ENCODE data around the gene TNS1.

The TNS1 gene

DNA sequence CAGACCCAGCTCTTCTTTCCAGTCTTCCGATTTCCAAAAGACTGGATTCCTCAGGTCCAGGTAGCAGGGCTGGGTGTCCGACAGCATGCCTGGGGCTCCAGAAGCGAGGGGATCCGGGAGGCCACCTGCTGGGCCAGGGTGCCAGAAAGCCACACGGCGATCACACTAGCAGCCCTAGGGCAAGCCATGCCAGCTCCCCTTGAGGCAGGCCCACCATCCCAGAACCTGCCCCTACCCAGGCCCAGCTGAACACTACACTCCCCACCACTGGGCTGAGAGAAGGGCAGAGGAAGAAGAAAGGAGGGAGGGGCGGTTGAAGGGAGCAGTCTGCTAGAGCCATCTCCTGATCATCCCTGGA lies 163.1 kb downstream of the TNS1 start:
- DNase-seq, result no peak

GRCh38 chr2:217839073-217839749 lies 163.6 kb downstream of the TNS1 start:
- DNase-seq, result no peak

DNA sequence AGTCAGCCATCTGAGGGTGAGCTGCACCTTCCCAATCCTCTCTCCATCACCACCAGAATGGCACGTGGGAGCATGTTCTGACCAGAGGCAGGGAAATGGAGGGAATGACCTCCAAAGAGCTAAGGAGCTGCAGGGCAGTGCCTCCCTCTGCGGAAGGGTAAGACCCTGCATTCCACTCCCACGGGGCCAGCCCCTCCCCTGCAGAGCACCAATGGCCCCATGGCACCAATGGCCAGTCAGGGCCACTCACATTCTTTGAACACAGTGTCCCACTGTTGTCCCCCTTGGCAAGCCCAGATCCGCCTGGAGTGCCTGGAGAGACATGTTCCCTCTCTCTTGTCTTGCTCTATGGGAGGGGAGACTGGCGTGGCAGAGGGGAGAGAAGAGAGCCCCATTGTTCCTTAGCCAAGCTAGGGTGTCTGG lies 164.4 kb downstream of the TNS1 start:
- no peak for DNase-seq

GRCh38 chr2:217837530-217837929 lies 165.3 kb downstream of the TNS1 start:
- DNase-seq, result no peak

DNA sequence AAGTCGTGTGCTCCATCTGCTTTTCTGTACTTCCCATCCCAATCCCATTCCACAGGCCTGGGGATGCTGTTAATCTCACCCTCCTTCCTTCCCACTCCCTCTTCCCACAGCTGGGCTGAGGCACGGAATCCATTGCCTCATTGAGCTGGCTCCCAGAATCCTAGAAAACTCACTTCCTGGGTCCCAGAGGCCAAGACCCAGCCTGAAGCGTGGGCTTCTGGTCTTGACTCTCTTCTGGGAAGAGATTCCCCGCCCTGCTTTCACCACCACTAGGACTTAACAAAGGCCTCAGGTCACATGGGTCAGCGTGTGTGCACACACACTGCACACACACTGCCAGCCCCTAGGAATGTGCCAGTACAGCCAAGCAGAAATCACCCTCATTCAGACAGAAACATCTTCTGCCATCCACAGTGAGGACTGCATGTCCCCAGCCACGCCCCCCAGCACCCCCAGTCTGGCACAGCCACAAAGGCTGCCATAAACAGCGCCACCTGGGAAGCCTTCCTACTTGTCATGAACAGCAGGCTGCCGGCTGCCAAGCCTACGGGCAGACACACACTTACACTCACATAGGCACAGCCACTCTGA lies 165.8 kb downstream of the TNS1 start:
- DNase-seq, result no peak

DNA sequence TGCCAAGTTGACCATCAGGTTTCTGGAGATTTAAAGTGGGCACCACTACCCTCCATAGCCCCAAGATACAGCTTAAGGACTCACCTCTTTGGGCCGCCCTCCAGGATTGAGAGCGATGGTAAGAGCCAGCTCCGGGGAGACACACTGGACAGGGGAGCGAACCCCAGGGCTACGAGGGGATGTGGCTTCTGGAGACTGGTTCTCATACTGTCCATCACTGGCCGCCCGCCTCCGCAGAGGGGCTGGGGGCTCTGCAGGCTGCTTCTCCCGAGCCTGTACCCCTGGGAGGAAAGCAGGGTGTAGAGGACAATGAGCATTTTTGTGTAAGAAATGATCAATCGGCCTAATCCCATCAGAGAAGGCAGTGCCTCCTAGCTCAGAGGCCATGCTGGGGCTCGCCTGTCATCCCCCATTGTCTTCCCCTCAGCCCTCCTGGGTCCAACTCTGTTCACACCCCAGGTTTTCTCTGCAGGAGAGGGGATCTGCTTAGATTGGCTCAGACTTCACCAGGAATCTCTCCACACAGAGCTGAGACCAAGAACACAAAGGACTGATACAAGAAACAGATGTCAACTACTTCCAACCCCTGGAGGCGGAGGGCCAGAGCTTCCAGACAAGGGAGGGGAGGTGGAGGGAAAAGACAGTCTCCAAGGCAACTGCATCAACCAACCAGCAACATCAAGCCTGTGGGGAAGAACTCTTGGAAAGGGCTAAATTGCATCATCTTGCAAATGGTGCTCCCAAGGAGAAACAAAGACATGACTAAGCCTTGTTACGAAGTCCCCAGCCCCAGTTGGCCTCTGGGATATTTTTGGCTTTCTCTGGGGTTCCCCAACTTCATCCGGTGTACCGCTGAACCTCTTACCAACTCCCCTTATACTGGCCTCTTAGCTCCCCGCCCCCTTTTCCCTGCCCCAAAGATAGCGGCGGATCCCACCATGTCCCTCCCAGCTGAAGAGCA lies 166.6 kb downstream of the TNS1 start:
- no peak for DNase-seq

- no peak for DNase-seq
Measured at GRCh38 chr2:217834744-217835513, 167.9 kb downstream of the TNS1 start.

- DNase-seq, result no peak
Measured at GRCh38 chr2:217834057-217834620, 168.7 kb downstream of the TNS1 start.

DNA sequence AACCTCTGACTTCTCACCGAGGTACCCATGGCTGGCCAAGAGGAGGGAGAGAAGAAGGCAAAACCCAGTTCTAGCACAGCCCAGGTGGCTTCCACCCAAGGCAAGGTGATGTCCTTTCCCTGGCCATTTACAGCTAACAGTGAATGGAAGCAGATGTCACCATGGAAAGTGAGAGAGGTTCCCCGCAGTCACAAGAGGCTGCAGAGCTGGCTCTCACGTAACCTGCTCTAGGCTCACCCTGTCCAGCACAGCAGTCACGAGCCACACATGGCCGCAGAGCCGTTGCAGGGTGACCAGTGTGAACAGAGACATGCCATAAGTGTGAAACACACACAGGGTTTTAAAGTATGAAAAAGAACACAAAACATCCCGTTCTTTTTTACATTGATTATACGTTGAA lies 169.4 kb downstream of the TNS1 start:
- DNase-seq, result no peak

DNA sequence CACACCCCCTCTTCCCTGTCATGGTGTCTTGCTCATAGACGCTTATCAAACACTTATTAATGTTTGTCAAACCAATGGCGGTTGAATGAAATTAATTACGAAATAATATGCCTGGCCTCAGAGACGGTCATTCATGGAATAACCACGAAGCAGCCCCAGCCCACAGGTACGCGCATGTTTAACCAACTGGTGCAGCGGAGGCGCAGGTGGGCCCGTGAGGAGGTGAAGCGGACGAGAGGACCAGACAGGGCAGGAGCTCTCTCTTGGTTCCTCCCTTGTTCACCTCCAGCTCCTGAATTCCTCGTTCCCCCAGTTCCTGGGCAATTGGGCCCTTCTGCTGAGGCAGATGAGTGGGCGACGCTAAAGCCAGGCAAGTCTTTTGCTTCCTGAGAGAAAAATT lies 169.8 kb downstream of the TNS1 start:
- DNase-seq, result no peak

- DNase-seq, result no peak
Measured at GRCh38 chr2:217832115-217832514, 170.7 kb downstream of the TNS1 start.

DNA sequence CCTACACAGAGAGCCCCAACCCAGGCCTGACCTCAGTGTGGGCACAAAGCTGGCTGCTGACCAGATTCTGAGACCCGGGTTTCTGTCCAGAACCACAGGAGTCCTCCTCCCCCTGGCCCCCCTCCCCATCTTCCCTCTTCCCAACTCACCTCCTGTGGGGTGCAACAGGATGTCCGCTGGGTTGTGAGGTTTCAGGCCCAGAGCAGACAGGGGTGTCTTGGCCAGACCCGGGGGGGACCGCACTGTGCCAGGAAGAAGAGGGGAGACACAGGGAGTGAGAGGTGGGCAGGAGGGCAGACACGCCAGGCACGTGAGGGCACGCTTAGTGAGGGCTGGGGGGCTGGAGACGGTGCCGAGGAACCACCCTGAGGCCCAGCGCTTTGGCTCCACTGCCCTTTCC lies 171.5 kb downstream of the TNS1 start:
- DNase-seq, result no peak

DNA sequence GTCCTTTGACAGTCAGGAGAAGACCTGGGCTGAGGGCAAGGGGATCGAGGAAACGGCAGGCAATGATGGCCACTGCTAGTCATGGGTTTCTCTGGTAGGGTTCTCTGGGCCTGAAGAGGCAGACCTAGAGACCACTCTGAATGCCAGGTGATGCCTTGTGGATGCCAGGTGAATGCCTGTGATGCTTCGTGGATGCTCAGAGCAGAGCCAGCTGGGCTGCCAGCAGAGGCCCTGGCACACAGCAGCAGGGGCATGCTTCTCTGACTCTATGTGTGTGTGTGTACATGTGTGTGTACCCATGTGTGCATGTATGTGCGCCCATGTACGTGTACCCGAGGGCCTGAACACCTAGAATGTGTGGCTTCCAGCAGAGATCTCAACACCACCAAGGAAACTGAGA lies 172.0 kb downstream of the TNS1 start:
- no peak for DNase-seq

GRCh38 chr2:217830061-217830460 lies 172.7 kb downstream of the TNS1 start:
- no peak for DNase-seq

DNA sequence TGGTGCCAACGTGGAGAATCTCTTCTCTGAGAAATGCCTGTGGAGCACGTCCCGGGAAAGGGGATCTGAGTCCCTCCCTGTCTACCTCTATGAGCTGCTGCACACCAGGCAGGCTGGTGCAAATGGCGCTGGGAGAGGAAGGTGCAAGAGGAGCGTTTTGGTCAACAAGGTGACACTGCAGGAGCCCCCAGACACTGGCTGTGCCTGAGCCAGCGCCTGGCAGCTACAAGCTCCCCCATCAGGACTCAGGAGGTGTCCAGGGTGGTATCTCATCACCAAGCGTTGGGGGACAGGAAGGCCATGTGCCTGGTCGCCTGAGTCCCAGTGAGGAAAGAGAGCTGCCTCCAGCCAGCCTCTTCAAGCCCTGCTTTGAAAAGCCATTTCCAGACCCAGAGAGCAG lies 173.4 kb downstream of the TNS1 start:
- no peak for DNase-seq

DNA sequence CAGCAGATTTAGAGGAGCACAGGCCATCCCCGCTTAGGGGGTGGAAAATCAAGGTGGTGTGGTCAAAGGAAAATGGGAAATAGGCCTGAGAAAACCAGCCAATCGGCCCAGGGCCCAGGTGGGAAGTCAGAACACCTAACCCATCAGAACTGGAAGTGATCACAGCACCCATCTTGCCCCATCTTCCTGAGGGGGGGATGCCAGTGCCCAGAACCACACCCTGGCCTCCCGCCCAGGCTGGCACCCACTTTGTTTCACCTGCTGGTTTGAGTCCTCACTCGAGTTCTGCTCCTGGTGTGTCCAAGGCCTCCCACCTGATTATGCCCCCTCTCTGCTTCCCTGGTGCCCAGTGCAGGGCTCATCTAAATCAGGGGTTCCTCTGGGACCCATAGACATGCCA lies 174.5 kb downstream of the TNS1 start:
- DNase-seq, result no peak

DNA sequence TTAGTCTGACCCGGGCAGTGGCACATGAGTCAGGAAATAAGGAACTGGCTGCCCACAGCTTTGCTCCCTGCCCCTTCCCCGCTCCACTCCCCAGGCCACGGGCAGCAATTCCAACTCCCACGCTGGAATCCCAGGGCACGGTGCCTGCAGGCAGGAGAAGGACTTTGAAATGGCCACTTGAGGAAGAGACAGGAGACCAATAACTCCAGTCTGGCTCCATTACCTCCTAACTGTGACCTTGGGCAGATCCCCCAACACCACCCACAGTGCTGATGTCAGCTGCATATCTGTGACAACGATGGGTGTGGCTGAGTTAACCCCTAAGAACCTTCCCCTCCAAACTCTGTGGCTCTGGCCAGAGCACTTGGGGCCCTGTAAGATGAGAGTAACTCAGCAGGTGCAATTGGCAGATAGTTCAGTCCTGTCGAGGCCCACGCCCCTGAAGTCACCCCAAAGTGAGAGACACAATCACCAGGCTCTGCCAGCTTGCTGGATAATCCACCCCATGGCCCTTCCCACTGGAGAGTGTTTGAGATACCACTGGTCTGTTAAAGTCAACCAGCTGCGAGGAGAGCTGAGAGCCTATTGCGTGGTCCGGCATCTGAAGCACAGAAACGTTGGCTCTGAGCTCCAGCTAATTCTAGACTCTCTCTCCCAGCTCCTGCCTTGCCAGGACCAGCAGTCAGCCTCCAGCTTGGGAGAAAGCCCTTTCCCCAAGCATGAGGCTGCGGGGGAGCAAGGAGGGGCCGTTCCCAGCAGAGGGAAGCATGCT lies 175.2 kb downstream of the TNS1 start:
- no peak for DNase-seq

DNA sequence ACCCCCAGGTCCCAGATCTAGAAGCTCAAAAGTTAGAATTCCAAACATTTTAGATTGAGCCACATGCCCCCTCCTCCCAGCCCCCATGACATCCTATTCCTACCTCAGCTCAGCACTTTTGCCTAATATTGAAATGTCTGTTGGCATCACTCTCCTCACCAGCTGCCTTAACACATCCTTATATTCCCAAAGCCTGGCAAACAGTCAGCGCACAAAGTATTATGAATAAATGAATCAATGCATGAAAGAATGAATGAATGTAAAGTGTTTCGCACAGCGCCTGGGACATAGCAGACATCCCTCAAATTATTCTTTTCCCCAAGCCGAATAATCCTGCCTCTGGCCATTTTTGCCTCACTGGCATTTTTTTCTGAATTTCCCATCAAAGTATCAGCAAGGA lies 175.8 kb downstream of the TNS1 start:
- no peak for DNase-seq

DNA sequence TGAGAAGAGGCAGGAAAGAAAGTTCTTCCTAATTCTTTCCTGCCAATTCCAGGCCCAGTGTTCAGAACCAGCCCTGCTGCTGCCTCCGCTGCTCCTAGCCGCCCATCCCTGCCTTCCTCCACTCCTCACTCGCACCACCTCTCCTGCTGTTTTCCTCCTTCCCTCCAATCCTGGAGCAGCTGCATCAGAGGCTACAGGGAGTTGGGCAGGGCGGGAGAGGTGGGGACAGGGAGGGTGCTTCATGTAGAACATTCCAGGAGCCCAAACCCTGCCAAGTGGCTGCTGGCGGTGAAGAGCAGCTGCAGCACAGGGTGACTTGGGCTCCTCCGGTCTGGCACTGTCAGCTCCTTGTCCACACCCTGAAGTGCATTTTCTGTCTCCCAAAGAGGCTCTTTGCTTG lies 176.3 kb downstream of the TNS1 start:
- no peak for DNase-seq

DNA sequence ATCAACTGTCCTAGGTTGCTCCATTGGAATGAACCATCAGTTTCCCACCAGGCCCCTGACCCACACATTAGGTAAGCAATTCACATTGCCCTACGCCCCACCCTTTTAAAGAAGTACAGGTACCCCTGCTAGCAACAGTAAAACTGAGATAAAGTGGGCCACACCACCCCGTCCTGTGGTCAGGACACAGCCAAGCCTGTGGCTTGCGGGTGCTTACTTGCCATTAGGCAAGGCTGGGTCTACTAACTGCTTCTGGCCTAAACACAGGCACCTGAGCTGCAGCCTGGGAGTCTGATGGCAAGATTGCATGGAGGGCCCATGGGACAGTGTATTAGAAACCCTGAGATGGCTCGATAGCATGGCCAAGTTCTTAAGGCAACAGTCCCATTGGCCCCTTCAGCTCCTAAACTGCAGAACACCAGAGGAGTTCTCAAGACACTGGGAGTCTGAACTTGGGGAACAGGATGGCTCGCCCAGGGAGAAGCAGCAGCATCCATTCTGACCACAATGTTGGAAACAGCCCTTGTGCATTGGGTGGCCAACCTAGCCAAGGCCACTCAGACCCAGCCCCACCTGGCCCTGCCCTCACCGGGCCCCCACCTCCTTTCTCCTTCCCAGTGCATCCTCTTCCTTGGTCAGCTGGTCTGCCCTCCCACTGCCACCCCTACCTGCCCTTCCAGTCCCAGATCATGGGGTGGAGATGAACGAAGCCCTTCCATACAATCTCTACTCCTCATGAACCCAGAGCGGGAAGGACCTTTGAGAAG lies 177.1 kb downstream of the TNS1 start:
- DNase-seq, result no peak

GRCh38 chr2:217824223-217824622 lies 178.6 kb downstream of the TNS1 start:
- no peak for DNase-seq

All from NCI-H2081 (cell line).